ENCODE measurements around the gene DAZAP1.

The DAZAP1 gene

DNA sequence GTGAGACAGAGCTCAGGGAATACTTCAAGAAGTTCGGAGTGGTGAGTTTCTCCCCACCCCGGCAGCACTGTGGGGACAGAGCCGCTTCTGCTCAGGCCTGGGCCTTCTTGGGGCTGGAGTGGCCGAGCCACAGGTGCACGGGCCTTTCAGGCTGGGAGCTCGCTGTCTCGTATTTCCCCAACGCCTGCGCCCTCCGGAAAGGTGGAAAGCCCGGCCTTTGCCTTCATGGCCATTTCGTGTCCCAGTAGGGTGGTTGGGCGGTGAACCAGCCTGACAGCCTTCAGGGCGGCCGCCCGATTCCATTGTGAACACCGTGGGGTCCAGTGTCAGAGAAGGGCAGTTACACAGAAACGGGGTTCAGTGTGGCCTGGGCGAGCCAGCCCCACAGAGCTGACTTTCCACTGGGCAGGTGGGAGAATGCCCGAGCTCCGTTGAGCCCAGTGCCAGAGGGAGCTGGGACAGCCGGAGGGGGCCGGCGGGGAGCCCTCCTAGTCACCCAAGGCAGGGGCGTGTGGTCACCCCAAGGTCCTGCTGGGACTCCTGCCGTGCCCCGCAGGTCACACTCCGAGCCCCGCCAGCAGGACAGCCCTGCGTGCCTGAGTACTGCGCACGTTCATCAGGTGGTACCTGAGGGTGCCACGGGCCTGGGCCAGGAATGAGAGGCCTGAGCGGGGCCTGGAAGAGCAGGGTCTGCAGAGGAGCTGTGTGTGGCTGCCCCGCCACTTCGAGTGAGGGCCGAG, 14.0 kb downstream of the DAZAP1 start:
- Histone ChIP-seq H3K18ac (ENCODE audit: low read length) (no peak overlapping the region), H3K23ac (ENCODE audit: low read length) (no peak overlapping the region), H3K79me2 (ENCODE audit: control insufficient read depth, insufficient read depth, low read length) (peaks cover 64% of the 10 kb centered on the region), H3K79me1 (ENCODE audit: low read length) (peaks cover 34% of the 10 kb centered on the region), H3K27me3 (ENCODE audit: insufficient read depth, low read length, poor library complexity) (no peaks in the 10 kb centered on the region), H3K27ac (ENCODE audit: low read depth, low read length) (no peak overlapping the region), H3K4me1 (ENCODE audit: control insufficient read depth, low read depth, low read length) (peaks cover under 1% of the 10 kb centered on the region), H3K36me3 (ENCODE audit: control insufficient read depth, insufficient read depth, low read length) (peaks cover 17% of the 10 kb centered on the region), H2AK5ac (ENCODE audit: low read length) (no peak overlapping the region), H3K56ac (ENCODE audit: low read length) (no peak overlapping the region), H3K4me3 (ENCODE audit: low read length) (no peak overlapping the region), H3K4ac (ENCODE audit: low read depth, low read length) (no peak overlapping the region), H2BK120ac (ENCODE audit: low read depth, low read length) (no peak overlapping the region), H3K9ac (ENCODE audit: low read length) (no peak overlapping the region), H3K4me2 (ENCODE audit: low read length) (no peak overlapping the region), H2BK5ac (ENCODE audit: low read length) (no peak overlapping the region), H4K8ac (ENCODE audit: low read depth, low read length) (no peak overlapping the region), H4K5ac (ENCODE audit: low read length) (no peak overlapping the region), H2BK15ac (replicated peaks; ENCODE audit: low read depth) (no peak overlapping the region)
- WGBS (ENCODE audit: extremely low coverage, insufficient coverage, low lambda C conversion rate): no CpG with 5 or more reads among the region's 37 CpGs
- DNase-seq: no peak

DNA sequence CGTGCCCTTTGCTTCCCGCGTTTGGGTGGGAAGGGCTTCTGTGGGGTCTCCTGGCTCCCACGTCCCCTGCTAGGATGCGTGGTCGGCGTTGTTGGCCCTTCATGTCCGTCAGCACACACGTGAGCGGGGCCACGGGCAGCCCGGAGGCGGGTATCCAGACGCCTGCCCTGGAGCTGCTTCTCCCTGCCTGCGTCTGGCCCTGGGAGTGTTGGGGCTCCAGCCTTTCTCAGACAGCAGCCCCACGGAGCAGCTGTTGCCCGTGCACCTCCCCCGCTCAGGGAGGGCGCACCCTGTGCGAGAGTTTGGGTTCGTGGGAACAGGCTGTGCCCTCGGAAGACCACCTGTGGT, 14.5 kb downstream of the DAZAP1 start:
- H3K4ac ChIP-seq (ENCODE audit: low read depth, low read length): no peak overlapping the region
- H3K23ac ChIP-seq (ENCODE audit: low read length): no peak overlapping the region
- H2BK15ac ChIP-seq (replicated peaks; ENCODE audit: low read depth): no peak overlapping the region
- H3K27ac ChIP-seq (ENCODE audit: low read depth, low read length): no peak overlapping the region
- H3K9ac ChIP-seq (ENCODE audit: low read length): no peak overlapping the region
- no peak overlapping the region for H4K8ac ChIP-seq (ENCODE audit: low read depth, low read length)
- peaks cover 18% of the 10 kb centered on the region for H3K36me3 ChIP-seq (ENCODE audit: control insufficient read depth, insufficient read depth, low read length)
- no peak overlapping the region for H2BK5ac ChIP-seq (ENCODE audit: low read length)
- H3K27me3 ChIP-seq (ENCODE audit: insufficient read depth, low read length, poor library complexity): no peaks in the 10 kb centered on the region
- no peak overlapping the region for H2AK5ac ChIP-seq (ENCODE audit: low read length)
- peaks cover 35% of the 10 kb centered on the region for H3K79me1 ChIP-seq (ENCODE audit: low read length)
- no peaks in the 10 kb centered on the region for H3K4me1 ChIP-seq (ENCODE audit: control insufficient read depth, low read depth, low read length)
- H3K56ac ChIP-seq (ENCODE audit: low read length): no peak overlapping the region
- peaks cover 59% of the 10 kb centered on the region for H3K79me2 ChIP-seq (ENCODE audit: control insufficient read depth, insufficient read depth, low read length)
- no peak for DNase-seq
- no peak overlapping the region for H3K4me2 ChIP-seq (ENCODE audit: low read length)
- H4K5ac ChIP-seq (ENCODE audit: low read length): no peak overlapping the region
- H2BK120ac ChIP-seq (ENCODE audit: low read depth, low read length): no peak overlapping the region
- no peak overlapping the region for H3K18ac ChIP-seq (ENCODE audit: low read length)
- no peak overlapping the region for H3K4me3 ChIP-seq (ENCODE audit: low read length)
- WGBS (ENCODE audit: extremely low coverage, insufficient coverage, low lambda C conversion rate): no CpG with 5 or more reads among the region's 22 CpGs

DNA sequence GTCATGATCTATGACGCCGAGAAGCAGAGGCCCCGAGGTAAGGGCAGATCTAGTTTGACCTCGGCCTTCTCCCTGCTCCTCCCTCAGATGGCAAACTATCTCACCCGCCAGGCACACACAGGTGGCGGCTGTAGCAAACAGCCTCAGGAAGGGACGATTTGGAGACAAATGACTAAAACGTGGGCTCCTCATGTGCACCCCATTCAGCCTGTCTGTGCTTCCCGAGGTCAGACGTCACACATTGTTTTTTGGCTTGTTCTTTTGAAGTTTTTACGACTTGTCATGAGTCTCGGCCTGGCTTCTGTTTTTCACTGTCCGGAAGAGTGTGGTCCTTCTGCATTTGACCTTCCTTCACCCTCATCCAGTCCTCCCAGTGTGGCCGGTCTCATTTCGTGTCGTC, 15.0 kb downstream of the DAZAP1 start:
- no CpG with 5 or more reads among the region's 16 CpGs for WGBS (ENCODE audit: extremely low coverage, insufficient coverage, low lambda C conversion rate)
- peaks cover 55% of the 10 kb centered on the region for H3K79me2 ChIP-seq (ENCODE audit: control insufficient read depth, insufficient read depth, low read length)
- H3K4me3 ChIP-seq (ENCODE audit: low read length): no peak overlapping the region
- no peak overlapping the region for H3K4me2 ChIP-seq (ENCODE audit: low read length)
- H4K5ac ChIP-seq (ENCODE audit: low read length): no peak overlapping the region
- no peak overlapping the region for H3K23ac ChIP-seq (ENCODE audit: low read length)
- H4K8ac ChIP-seq (ENCODE audit: low read depth, low read length): no peak overlapping the region
- H3K27ac ChIP-seq (ENCODE audit: low read depth, low read length): no peak overlapping the region
- no peaks in the 10 kb centered on the region for H3K4me1 ChIP-seq (ENCODE audit: control insufficient read depth, low read depth, low read length)
- H3K56ac ChIP-seq (ENCODE audit: low read length): no peak overlapping the region
- no peak overlapping the region for H2AK5ac ChIP-seq (ENCODE audit: low read length)
- no peak overlapping the region for H3K4ac ChIP-seq (ENCODE audit: low read depth, low read length)
- H2BK5ac ChIP-seq (ENCODE audit: low read length): no peak overlapping the region
- H3K9ac ChIP-seq (ENCODE audit: low read length): no peak overlapping the region
- H3K18ac ChIP-seq (ENCODE audit: low read length): no peak overlapping the region
- no peak overlapping the region for H2BK15ac ChIP-seq (replicated peaks; ENCODE audit: low read depth)
- peaks cover 34% of the 10 kb centered on the region for H3K79me1 ChIP-seq (ENCODE audit: low read length)
- no peak for DNase-seq
- H3K27me3 ChIP-seq (ENCODE audit: insufficient read depth, low read length, poor library complexity): no peaks in the 10 kb centered on the region
- no peak overlapping the region for H2BK120ac ChIP-seq (ENCODE audit: low read depth, low read length)
- H3K36me3 ChIP-seq (ENCODE audit: control insufficient read depth, insufficient read depth, low read length): peaks cover 19% of the 10 kb centered on the region

DNA sequence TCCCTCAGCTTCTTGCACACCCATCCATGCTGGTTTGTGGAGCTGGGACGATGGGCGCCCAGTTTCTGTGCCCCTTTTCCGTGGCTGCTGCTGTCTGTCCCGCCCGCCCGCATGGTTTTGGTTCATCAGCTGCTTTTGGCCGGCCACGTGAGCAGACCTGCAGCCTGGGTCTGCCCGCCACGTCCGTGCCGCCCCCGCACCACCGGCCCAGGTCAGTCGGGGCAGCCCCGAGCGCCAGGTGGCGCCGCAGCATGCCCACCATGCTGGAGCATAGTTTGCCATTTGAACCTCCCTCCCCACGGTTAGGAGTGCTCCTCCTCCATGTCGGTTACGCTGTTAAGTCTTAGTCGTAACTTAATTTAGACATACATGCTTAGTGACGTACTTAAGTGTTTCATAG, 15.6 kb downstream of the DAZAP1 start:
- no CpG with 5 or more reads among the region's 24 CpGs for WGBS (ENCODE audit: extremely low coverage, insufficient coverage, low lambda C conversion rate)
- Histone ChIP-seq H3K79me1 (ENCODE audit: low read length) (peaks cover 33% of the 10 kb centered on the region), H3K4me2 (ENCODE audit: low read length) (no peak overlapping the region), H3K9ac (ENCODE audit: low read length) (no peak overlapping the region), H2BK15ac (replicated peaks; ENCODE audit: low read depth) (no peak overlapping the region), H3K4me3 (ENCODE audit: low read length) (no peak overlapping the region), H3K36me3 (ENCODE audit: control insufficient read depth, insufficient read depth, low read length) (peaks cover 21% of the 10 kb centered on the region), H2BK120ac (ENCODE audit: low read depth, low read length) (no peak overlapping the region), H3K4me1 (ENCODE audit: control insufficient read depth, low read depth, low read length) (no peaks in the 10 kb centered on the region), H3K4ac (ENCODE audit: low read depth, low read length) (no peak overlapping the region), H3K79me2 (ENCODE audit: control insufficient read depth, insufficient read depth, low read length) (peaks cover 49% of the 10 kb centered on the region), H3K18ac (ENCODE audit: low read length) (no peak overlapping the region), H4K5ac (ENCODE audit: low read length) (no peak overlapping the region), H3K27ac (ENCODE audit: low read depth, low read length) (no peak overlapping the region), H3K23ac (ENCODE audit: low read length) (no peak overlapping the region), H3K27me3 (ENCODE audit: insufficient read depth, low read length, poor library complexity) (no peaks in the 10 kb centered on the region), H2AK5ac (ENCODE audit: low read length) (no peak overlapping the region), H4K8ac (ENCODE audit: low read depth, low read length) (no peak overlapping the region), H3K56ac (ENCODE audit: low read length) (no peak overlapping the region), H2BK5ac (ENCODE audit: low read length) (no peak overlapping the region)
- no peak for DNase-seq

DNA sequence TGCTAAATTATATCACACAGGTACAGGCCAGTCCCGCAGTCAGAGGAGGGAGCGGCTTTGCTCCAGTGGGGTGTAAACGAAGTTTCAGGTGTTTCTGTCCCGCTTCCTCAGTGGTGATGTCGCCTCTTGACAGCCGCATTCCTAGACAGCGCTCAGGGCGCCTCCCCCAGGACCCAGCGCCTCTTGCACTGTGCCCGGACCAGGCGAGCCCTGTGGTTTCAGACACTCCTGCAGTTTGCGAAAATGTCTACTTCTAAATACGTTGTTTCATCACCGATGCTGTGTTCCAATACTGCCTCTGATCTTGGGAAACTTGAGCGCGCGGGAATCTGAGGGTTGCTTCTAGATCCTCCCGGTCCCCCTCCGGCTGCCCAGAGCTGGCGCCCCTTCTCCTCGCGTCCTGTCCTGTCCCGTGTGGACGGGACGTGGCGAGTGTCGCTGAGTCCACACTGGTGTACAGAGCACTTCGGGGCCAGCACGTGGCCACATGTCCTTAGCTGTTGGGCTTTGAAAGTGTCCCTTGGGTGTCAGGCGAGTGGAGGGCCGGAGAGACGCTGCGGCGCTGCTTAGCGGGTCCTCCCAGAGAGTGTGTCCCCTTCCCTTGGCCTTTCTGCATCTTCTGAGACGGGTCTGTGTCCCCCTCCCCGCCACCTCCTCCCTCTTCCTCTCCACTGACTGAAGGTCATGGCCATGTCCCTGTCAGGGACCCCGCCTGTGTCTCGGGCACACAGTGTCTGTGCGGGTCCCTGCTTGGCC, 16.2 kb downstream of the DAZAP1 start:
- Histone ChIP-seq H2BK120ac (ENCODE audit: low read depth, low read length) (no peak overlapping the region), H3K27me3 (ENCODE audit: insufficient read depth, low read length, poor library complexity) (no peaks in the 10 kb centered on the region), H4K5ac (ENCODE audit: low read length) (no peak overlapping the region), H3K23ac (ENCODE audit: low read length) (no peak overlapping the region), H3K79me1 (ENCODE audit: low read length) (peaks cover 32% of the 10 kb centered on the region), H3K36me3 (ENCODE audit: control insufficient read depth, insufficient read depth, low read length) (peaks cover 20% of the 10 kb centered on the region), H2AK5ac (ENCODE audit: low read length) (no peak overlapping the region), H3K27ac (ENCODE audit: low read depth, low read length) (no peak overlapping the region), H3K9ac (ENCODE audit: low read length) (no peak overlapping the region), H3K4me3 (ENCODE audit: low read length) (no peak overlapping the region), H3K56ac (ENCODE audit: low read length) (no peak overlapping the region), H3K4ac (ENCODE audit: low read depth, low read length) (no peak overlapping the region), H3K79me2 (ENCODE audit: control insufficient read depth, insufficient read depth, low read length) (peaks cover 42% of the 10 kb centered on the region), H3K4me2 (ENCODE audit: low read length) (no peak overlapping the region), H3K4me1 (ENCODE audit: control insufficient read depth, low read depth, low read length) (no peaks in the 10 kb centered on the region), H4K8ac (ENCODE audit: low read depth, low read length) (no peak overlapping the region), H2BK15ac (replicated peaks; ENCODE audit: low read depth) (no peak overlapping the region), H2BK5ac (ENCODE audit: low read length) (no peak overlapping the region), H3K18ac (ENCODE audit: low read length) (no peak overlapping the region)
- WGBS (ENCODE audit: extremely low coverage, insufficient coverage, low lambda C conversion rate): no CpG with 5 or more reads among the region's 40 CpGs
- DNase-seq: no peak

Data from mesendoderm (in vitro differentiated cells).